Measurements from ENCODE around the gene ERF.

ERF gene

DNA sequence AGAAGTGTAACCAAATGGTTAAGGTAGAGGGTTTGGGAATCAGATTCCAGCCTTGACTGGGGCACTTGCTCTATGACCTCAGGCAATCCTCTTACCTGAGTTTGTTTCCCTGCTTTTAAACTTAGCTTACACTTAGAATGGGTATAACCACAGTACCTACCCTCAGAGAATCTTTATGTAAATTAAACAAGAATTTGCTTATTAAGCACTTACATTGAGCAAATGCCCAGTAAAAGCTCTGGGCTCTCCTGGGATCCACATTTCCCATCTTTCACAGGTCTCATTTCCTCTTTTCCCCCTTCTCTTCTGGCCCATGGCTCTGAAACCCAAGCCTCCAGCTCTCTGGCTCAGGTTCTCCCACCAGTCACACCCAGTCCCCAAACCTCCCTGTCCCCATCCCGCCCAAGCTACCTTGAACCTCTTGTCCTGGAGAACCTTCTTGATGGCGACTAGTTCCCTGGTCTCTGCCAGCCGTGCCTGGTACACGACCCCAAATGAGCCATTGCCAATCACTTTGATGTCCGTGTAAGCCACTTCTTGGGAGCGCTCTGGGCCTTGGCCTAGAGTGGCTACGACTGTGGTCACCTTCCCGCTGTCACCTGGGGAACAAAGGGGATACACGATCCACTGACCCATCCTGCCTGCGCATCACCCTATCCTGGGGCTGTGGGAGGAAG, 15.2 kb downstream of the ERF start:
- FAIRE-seq = no peak

- FAIRE-seq = no peak
Observed at GRCh38 chr19:42235181-42235580, 19.7 kb downstream of the ERF start.

DNA sequence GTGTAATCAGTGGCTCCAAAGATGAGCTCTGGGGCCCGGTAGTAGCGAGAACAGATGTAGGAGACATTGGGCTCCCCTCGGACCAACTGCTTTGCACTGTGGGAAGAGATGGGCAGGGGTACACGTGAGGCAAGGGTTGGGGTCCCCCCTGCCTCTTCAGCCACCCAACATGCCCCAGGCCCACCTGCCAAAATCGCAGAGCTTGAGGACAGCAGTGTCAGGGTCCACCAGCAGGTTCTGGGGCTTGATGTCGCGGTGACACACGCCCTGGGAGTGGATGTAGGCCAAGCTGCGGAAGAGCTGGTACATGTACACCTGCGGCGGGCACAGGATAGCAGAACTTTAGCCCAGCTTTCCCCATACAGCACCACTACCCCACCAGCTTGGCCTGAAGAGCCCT, 20.6 kb downstream of the ERF start:
- FAIRE-seq = no peak

DNA sequence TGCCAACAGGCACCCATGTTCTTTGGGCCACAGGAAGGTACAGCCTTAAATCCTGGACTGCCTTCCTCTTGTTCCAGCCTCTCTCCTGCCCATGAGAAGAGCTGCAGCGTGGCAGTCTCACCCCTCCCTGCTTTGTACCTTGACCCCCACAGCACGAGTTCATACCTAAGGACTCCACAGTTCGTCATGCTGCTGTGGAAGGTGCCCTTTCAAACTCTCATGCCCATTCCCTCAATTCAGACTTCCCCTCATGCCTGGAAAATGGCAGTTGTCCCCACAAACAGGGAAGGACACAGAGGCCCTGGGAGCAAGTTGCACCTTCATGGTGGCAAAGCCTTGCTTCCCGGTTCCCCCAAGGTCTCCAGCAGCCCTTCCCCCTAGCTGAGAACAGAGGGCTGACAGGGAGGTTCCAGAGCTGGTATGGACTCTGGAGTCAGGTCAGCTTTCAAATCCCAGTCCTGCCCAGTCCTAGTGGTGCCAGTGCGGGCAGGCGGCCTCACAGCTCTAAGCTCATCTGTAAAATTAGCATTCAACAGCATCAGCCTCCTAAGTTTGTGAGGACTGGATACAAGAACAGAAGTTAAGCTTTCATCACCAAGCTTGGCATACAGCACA, 21.1 kb downstream of the ERF start:
- no peak for FAIRE-seq

DNA sequence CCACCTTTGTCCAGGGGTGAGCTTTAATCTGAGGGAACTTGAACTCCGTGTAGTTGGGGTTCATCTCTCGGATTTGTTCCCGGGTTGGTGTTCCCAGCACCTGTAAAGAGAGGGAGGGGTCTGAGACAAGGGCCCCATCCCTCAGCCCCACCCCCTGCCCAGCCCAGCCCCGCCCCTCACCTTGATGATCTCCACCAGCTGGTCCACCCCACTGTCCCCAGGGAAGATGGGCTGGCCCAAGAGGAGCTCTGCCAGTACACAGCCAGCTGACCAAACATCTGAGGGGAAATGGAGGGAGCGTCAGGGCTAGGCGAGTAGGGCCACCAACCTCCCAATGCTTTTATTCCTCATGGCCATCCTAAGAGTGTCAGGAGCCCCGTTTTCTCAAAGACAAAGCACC, 21.8 kb downstream of the ERF start:
- no peak for FAIRE-seq

GRCh38 chr19:42232435-42232834, 22.5 kb downstream of the ERF start:
- FAIRE-seq = no peak

DNA sequence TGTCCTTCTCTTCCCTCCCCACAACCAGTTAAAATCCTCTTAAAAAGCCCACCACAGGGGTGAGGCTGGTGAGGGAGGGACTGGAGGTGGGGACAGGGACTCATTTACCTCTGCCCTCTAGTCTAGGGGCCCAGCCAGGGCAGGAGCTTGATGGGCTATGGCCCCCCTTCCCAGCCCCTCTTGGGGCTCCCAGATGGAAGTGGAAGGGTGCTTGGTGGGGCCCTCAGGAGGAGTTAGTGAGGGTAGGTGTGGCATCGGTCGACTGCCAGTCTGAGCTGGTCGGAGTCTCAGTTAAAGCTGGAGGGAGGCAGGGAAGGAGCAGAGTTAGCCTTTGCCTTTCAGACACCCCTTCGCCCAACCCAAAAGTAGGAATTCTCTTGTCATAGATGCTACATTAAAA, 24.4 kb downstream of the ERF start:
- no peak for FAIRE-seq

- FAIRE-seq = no peak
Observed at GRCh38 chr19:42229855-42230351, 25.0 kb downstream of the ERF start.

GRCh38 chr19:42229301-42229854, 25.6 kb downstream of the ERF start:
- no peak for FAIRE-seq

DNA sequence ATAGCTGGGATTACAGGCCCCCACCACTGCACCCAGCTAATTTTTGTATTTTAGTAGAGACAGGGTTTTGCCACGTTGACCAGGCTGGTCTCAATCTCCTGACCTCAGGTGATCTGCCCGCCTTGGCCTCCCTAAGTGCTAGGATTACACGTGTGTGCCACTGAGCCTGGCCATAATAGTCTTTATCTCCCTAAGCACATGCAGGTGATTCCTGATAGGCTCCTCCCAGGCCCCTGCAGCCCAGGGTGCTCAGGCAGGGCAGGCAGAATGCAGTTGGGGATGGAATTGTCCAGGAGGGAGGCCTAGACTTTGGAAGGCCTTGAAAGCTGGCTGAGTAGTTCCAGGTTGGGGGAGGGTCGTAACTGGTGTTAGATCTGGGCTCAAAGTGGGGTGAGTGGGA, 26.3 kb downstream of the ERF start:
- FAIRE-seq = no peak

- no peak for FAIRE-seq
Observed at GRCh38 chr19:42226886-42227285, 28.0 kb downstream of the ERF start.

GRCh38 chr19:42225718-42226292, 29.1 kb downstream of the ERF start:
- FAIRE-seq = no peak

GRCh38 chr19:42224940-42225717, 29.8 kb downstream of the ERF start:
- no peak for FAIRE-seq

DNA sequence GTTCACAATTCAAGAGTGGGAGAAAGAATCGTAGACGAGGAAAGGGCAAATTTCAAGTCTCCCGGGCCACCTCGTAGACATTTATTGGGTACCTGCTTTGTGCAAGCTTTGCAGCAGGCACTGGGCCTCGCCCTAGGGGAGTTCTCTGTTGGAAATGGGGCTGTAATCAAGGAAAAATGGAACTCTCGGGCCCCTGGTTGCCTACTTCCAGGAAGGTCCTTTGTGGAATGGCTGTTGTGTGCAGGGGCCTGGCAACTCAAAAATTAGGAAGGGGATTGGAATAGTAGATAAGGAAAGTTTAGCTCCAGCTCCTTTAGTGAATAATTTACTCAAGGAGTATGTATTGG, 34.2 kb downstream of the ERF start:
- no peak for FAIRE-seq

GRCh38 chr19:42219812-42220750, 34.8 kb downstream of the ERF start, which contains the start of gene ZNF526:
Gene ZNF526, plus strand, starts transcription at chr19:42220312. Its CDS starts 4,092 bp downstream, at chr19:42224404.
- no peak for FAIRE-seq

GRCh38 chr19:42217520-42218437, 37.1 kb downstream of the ERF start, which contains the start of gene DEDD2:
Gene DEDD2, minus strand, starts transcription at chr19:42217677. Its CDS starts 670 bp downstream, at chr19:42217007.
- no peak for FAIRE-seq

GRCh38 chr19:42216653-42217519, 38.0 kb downstream of the ERF start:
- FAIRE-seq = no peak

GRCh38 chr19:42214810-42215485, 40.0 kb downstream of the ERF start:
- no peak for FAIRE-seq

DNA sequence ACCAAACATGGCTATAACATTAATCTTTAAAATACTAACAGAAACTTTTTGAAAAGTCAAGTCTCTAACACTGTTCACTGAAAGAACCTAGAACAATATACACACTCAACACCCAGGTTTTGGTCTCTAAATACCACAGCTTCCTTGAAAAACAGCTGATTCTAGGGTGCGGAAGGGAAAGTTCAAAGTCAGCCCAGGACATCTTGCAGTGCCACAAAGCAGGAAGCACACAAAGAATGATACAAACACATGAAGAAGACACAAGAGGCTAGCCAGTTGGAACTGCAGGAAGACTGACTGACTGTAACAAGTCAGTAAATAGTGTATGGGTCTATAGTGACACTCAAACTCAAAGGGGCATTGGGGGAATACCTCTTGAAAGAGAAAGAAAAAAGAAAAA, 42.0 kb downstream of the ERF start:
- FAIRE-seq = no peak
